Mesothelial cell of epicardium (in vitro differentiated cells): ENCODE data around the gene RASGRP2. TPM values are rescaled to one million over a fixed set of nuclear protein-coding genes. Genes with fewer than 3 reads are reported as not detected.

Experiments used
- DNase-seq, 2 experiments: peaks; one replicate each; pipeline ENCODE4 v3.0.0; 2021; ENCODE audit warnings: low spot score in 2 of 2; ENCODE audit not compliant: unreplicated experiment in 2 of 2
- H3K27ac Mint-ChIP-seq: 2 replicates; pipeline ENCODE4 v1.8.0; 2021; ENCODE audit warnings: mixed read lengths
- H3K27me3 Mint-ChIP-seq: 2 replicates; pipeline ENCODE4 v1.8.0; 2021; ENCODE audit warnings: low read depth, mixed read lengths
- H3K36me3 Mint-ChIP-seq: 2 replicates; pipeline ENCODE4 v1.8.0; 2021; ENCODE audit warnings: mixed read lengths
- H3K4me1 Mint-ChIP-seq: 2 replicates; pipeline ENCODE4 v1.8.0; 2021; ENCODE audit warnings: mixed read lengths
- H3K4me3 Mint-ChIP-seq: 2 replicates; pipeline ENCODE4 v1.8.0; 2021; ENCODE audit warnings: mild to moderate bottlenecking, moderate library complexity, mixed read lengths
- H3K9me3 Mint-ChIP-seq: 2 replicates; pipeline ENCODE4 v1.8.0; 2021; ENCODE audit warnings: mixed read lengths
- CTCF ChIP-seq: fragments of 200-600 bp; sonication (generic); IDR thresholded peaks from one replicate; pipeline ENCODE4 v1.5.0; 2021; ENCODE audit warnings: antibody characterized with exemption; ENCODE audit not compliant: unreplicated experiment
- total RNA-seq: library from RNA; stranded (reverse); gene quantifications from 3 replicates; pipeline ENCODE4 v1.2.1, GENCODE V29; 2021

RASGRP2 gene
- total RNA-seq, 1 donor from 2014 or later = 1.4 TPM

GRCh38 chr11:64760759-64761420, 16.9 kb upstream of the RASGRP2 start:
- Mint-ChIP-seq H3K4me1 (peaks cover 17% of the 10 kb centered on the region), H3K27ac (peak overlapping the region; percentile 61), H3K36me3 (peaks cover 13% of the 10 kb centered on the region), H3K9me3 (no peaks in the 10 kb centered on the region), H3K27me3 (no peaks in the 10 kb centered on the region), H3K4me3 (no peak overlapping the region)
- DNase-seq = no peak
- no peak for TF ChIP-seq CTCF

GRCh38 chr11:64759722-64760719, 16.1 kb upstream of the RASGRP2 start, which contains the start of gene PYGM:
PYGM (minus strand) TSS chr11:64759974; CDS start chr11:64759898, 76 bp downstream.
- no peaks in the 10 kb centered on the region for H3K9me3 Mint-ChIP-seq
- TF ChIP-seq CTCF = no peak
- H3K4me3 Mint-ChIP-seq = no peak within 1 kb of the TSS
- no peak for DNase-seq
- peaks cover 17% of the 10 kb centered on the region for H3K4me1 Mint-ChIP-seq
- no peaks in the 10 kb centered on the region for H3K27me3 Mint-ChIP-seq
- H3K27ac Mint-ChIP-seq = peak within 1 kb of the TSS; percentile 89
- H3K36me3 Mint-ChIP-seq = peaks cover 10% of the 10 kb centered on the region

GRCh38 chr11:64759131-64759721, 15.3 kb upstream of the RASGRP2 start:
- Mint-ChIP-seq H3K27ac (peak overlapping the region; percentile 89), H3K27me3 (no peaks in the 10 kb centered on the region)

GRCh38 chr11:64758330-64759079, 14.6 kb upstream of the RASGRP2 start:
- peaks cover 1% of the 10 kb centered on the region for H3K36me3 Mint-ChIP-seq
- H3K9me3 Mint-ChIP-seq = no peaks in the 10 kb centered on the region
- H3K27ac Mint-ChIP-seq = no peak overlapping the region
- H3K4me3 Mint-ChIP-seq = no peak overlapping the region
- no peaks in the 10 kb centered on the region for H3K27me3 Mint-ChIP-seq
- no peak for DNase-seq
- no peak for TF ChIP-seq CTCF
- peaks cover 15% of the 10 kb centered on the region for H3K4me1 Mint-ChIP-seq

More at GRCh38 chr11:64759131-64759721, 15.3 kb upstream of the RASGRP2 start:
- Mint-ChIP-seq H3K4me1 (peaks cover 17% of the 10 kb centered on the region), H3K36me3 (peaks cover 3% of the 10 kb centered on the region), H3K4me3 (no peak overlapping the region), H3K9me3 (no peaks in the 10 kb centered on the region)
- DNase-seq = no peak
- TF ChIP-seq CTCF = no peak
